ENCODE results near the gene UNC5B.

- no peak for TF ChIP-seq CTCF (IDR thresholded peaks at IDR 0.05)
- TF ChIP-seq POLR2A (IDR thresholded peaks at IDR 0.05) = no peak
These were observed 74.3 kb downstream of the UNC5B start for GRCh38 chr10:71286521-71287294.
